Right lung (tissue), 5 donors: Measurements from ENCODE around the gene TBC1D32. TPM values are rescaled to one million over a fixed set of nuclear protein-coding genes. Genes with fewer than 3 reads are reported as not detected.
"Not testable (repeated sequence)": the region's sequence is repeated elsewhere in the genome, so short reads cannot be mapped to it uniquely, and the experiment has no call there.

Experiments used
- DNase-seq, 2 donors: peaks; one replicate each; pipeline ENCODE4 v3.0.0-alpha.2; 2013
- polyA plus RNA-seq, 5 donors: library from polyadenylated mRNA; unstranded; fragments of 120-200 nt; gene quantifications; one replicate each; pipeline versions ENCODE4 v1.2.1 to v1.2.3, GENCODE V29; 2013; ENCODE audit warnings: inconsistent platforms in 1 of 5, low replicate concordance in 1 of 5; ENCODE audit not compliant: insufficient read length in 5 of 5, insufficient read depth in 1 of 5

TBC1D32 gene
- polyA plus RNA-seq, 5 donors = 11.9 to 23.3 (median 17.1) TPM

GRCh38 chr6:121134922-121135321, 199.4 kb downstream of the TBC1D32 start:
- DNase-seq = no peak

GRCh38 chr6:121124600-121124999, 209.7 kb downstream of the TBC1D32 start:
- DNase-seq = no peak

- DNase-seq = no peak
Measured at GRCh38 chr6:121112356-121112755, 221.9 kb downstream of the TBC1D32 start.

- DNase-seq = no peak
Measured at GRCh38 chr6:121110733-121111132, 223.5 kb downstream of the TBC1D32 start.

GRCh38 chr6:121106962-121107361, 227.3 kb downstream of the TBC1D32 start:
- no peak for DNase-seq

- DNase-seq = no peak
Measured at GRCh38 chr6:121105461-121105860, 228.8 kb downstream of the TBC1D32 start.

GRCh38 chr6:121093928-121094327, 240.4 kb downstream of the TBC1D32 start:
- no peak for DNase-seq

- DNase-seq = no peak
Measured at GRCh38 chr6:121090492-121090891, 243.8 kb downstream of the TBC1D32 start.

- no peak for DNase-seq
Measured at GRCh38 chr6:121086876-121087275, 247.4 kb downstream of the TBC1D32 start.

- no peak for DNase-seq
Measured at GRCh38 chr6:121076119-121076518, 258.2 kb downstream of the TBC1D32 start.

- not testable (repeated sequence) for DNase-seq
Measured at GRCh38 chr6:121068749-121069148, 265.5 kb downstream of the TBC1D32 start.

- peak; percentile 37 to 57 for DNase-seq
Measured at GRCh38 chr6:121067381-121067780, 266.9 kb downstream of the TBC1D32 start.

GRCh38 chr6:121064345-121064744, 269.9 kb downstream of the TBC1D32 start:
- no peak for DNase-seq

- DNase-seq = peak in 1 of 2 donors; percentile 12
Measured at GRCh38 chr6:121055572-121056163, 278.6 kb downstream of the TBC1D32 start.

- DNase-seq = not testable (repeated sequence)
Measured at GRCh38 chr6:121048593-121048992, 285.7 kb downstream of the TBC1D32 start.

GRCh38 chr6:121044905-121045304, 289.4 kb downstream of the TBC1D32 start:
- DNase-seq = not testable (repeated sequence)

- DNase-seq = peak; percentile 20 to 25
Measured at GRCh38 chr6:121043706-121044105, 290.6 kb downstream of the TBC1D32 start.

GRCh38 chr6:121043211-121043610, 291.1 kb downstream of the TBC1D32 start:
- DNase-seq = not testable (repeated sequence)

- DNase-seq = no peak
Measured at GRCh38 chr6:121042766-121043165, 291.5 kb downstream of the TBC1D32 start.

- no peak for DNase-seq
Measured at GRCh38 chr6:121040831-121041230, 293.4 kb downstream of the TBC1D32 start.

GRCh38 chr6:121033091-121033490, 301.2 kb downstream of the TBC1D32 start:
- no peak for DNase-seq

GRCh38 chr6:121032268-121033006, 301.8 kb downstream of the TBC1D32 start:
- no peak for DNase-seq
